Uterus (tissue), 4 donors: ENCODE measurements around the gene FBXW9. TPM values are rescaled to one million over a fixed set of nuclear protein-coding genes. Genes with fewer than 3 reads are reported as not detected.
A peak's percentile ranks its signal among the peaks of the same experiment; 100 is the strongest.

Experiments used
- DNase-seq, 2 donors: peaks; one replicate each; pipeline ENCODE4 v3.0.0-alpha.2; 2019 to 2020
- H3K27ac ChIP-seq, 2 donors: fragments of 200-600 bp; sonication (generic); 1 replicate in 1 of 2; 2 replicates in 1 of 2; pipeline ENCODE4 v1.5.1; 2016 to 2018
- H3K27me3 ChIP-seq, 2 donors: fragments of 200-600 bp; sonication (generic); one replicate each; pipeline ENCODE4 v1.5.1; 2018 to 2019; ENCODE audit warnings: control low read depth in 1 of 2
- H3K36me3 ChIP-seq, 2 donors: fragments of 200-600 bp; sonication (generic); one replicate each; pipeline ENCODE4 v1.5.1; 2019; ENCODE audit warnings: control low read depth in 1 of 2
- H3K4me1 ChIP-seq, 2 donors: fragments of 200-600 bp; sonication (generic); one replicate each; pipeline ENCODE4 v1.5.1; 2018 to 2019; ENCODE audit warnings: control low read depth in 1 of 2
- H3K4me3 ChIP-seq, 2 donors: fragments of 200-600 bp; sonication (generic); 1 replicate in 1 of 2; 2 replicates in 1 of 2; pipeline ENCODE4 v1.5.1; 2018 to 2019; ENCODE audit warnings: mild to moderate bottlenecking in 1 of 2
- H3K9me3 ChIP-seq, 2 donors: fragments of 200-600 bp; sonication (generic); one replicate each; pipeline ENCODE4 v1.5.1; 2019; ENCODE audit warnings: control low read depth in 1 of 2
- POLR2A ChIP-seq, 2 donors: fragments of 450-650 bp; IDR thresholded peaks; one replicate each; pipeline ENCODE4 v1.6.1; 2016; ENCODE audit warnings: antibody characterized with exemption in 2 of 2, mild to moderate bottlenecking in 1 of 2, moderate library complexity in 1 of 2
- intact Hi-C: fragments of 100-400 bp; cut with DNase I; formaldehyde crosslinking; loops from one replicate; pipeline ENCODE4 v1.15.1; 2023; ENCODE audit warnings: low total_unique reads
- total RNA-seq, 4 donors: library from RNA; depleted of rRNA in 3 of 4; stranded (reverse); fragments of >200 nt in 3 of 4; gene quantifications; one replicate each; pipeline versions ENCODE4 v1.1.0 to v1.2.4, GENCODE V29; 2014 to 2023
- TF ChIP-seq, protein P1 (sequence below), 4 experiments: fragments of 200-600 bp in 2 of 4; fragments of 450-650 bp in 2 of 4; sonication (generic) in 2 of 4; IDR thresholded peaks; one replicate each; pipeline ENCODE4 v1.5.1; 2016 to 2019; ENCODE audit warnings: antibody characterized with exemption in 4 of 4, mild to moderate bottlenecking in 2 of 4, moderate library complexity in 1 of 4
- donor health status: DM: yes; HTN: yes; CAD: no.

The FBXW9 gene
- total RNA-seq, 4 donors from 2014 or later, result 3.8 to 9.5 TPM; not detected in 2

DNA sequence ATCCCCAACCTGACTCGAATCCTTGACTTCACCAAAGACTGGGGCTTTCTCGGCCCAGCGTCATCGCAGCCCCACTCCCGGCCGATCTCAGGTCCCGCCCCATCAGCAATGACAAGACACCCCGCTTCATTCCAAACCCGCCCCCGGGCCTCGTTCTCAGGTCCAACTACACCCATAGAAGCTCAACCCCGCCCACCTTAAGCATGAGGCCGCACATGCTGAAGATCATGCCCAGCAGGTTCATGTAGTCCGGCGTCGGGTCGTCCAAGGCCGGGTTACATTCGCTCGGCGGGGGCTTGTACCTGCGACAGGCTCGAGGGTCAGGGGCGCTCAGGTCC lies 27.5 kb downstream of the FBXW9 start:
- peak overlapping the region; percentile 95 to 99 for H3K27ac ChIP-seq
- peak overlapping the region; percentile 64 to 98 for H3K4me3 ChIP-seq
- no peaks in the 10 kb centered on the region for H3K27me3 ChIP-seq
- no peaks in the 10 kb centered on the region for H3K9me3 ChIP-seq
- DNase-seq, result peak; percentile 47 to 54
- intact Hi-C loops, result no loop called here
- H3K36me3 ChIP-seq, result no peaks in the 10 kb centered on the region
- TF ChIP-seq, protein P1, sequence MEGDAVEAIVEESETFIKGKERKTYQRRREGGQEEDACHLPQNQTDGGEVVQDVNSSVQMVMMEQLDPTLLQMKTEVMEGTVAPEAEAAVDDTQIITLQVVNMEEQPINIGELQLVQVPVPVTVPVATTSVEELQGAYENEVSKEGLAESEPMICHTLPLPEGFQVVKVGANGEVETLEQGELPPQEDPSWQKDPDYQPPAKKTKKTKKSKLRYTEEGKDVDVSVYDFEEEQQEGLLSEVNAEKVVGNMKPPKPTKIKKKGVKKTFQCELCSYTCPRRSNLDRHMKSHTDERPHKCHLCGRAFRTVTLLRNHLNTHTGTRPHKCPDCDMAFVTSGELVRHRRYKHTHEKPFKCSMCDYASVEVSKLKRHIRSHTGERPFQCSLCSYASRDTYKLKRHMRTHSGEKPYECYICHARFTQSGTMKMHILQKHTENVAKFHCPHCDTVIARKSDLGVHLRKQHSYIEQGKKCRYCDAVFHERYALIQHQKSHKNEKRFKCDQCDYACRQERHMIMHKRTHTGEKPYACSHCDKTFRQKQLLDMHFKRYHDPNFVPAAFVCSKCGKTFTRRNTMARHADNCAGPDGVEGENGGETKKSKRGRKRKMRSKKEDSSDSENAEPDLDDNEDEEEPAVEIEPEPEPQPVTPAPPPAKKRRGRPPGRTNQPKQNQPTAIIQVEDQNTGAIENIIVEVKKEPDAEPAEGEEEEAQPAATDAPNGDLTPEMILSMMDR (IDR thresholded peaks at IDR 0.05), result no peak
- no peak for TF ChIP-seq POLR2A (IDR thresholded peaks at IDR 0.05)
- H3K4me1 ChIP-seq, result peaks cover 11 to 14% of the 10 kb centered on the region in 2 donors

DNA sequence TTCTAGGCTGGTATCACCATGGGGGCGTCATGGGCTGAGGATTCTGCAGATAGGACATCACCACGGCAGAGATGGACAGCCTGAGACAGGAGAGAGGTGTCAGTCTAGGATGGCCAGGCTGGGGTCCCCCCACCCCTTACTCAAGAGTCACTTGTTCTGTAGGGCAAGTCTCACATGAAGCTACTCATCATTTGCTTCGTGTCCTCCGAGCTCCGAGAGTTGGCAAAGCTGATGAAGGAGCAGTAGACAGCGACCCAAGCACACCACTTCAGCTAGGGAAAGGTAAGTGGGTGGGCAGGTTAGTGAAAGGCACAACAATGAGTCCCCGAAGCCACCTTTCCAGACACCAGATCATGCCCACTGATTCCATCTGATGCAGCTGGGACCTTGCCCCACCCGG lies 28.1 kb downstream of the FBXW9 start:
- no peaks in the 10 kb centered on the region for H3K27me3 ChIP-seq
- intact Hi-C loops, result no loop called here
- peaks cover 11 to 14% of the 10 kb centered on the region in 2 donors for H3K4me1 ChIP-seq
- TF ChIP-seq POLR2A (IDR thresholded peaks at IDR 0.05), result no peak
- TF ChIP-seq, protein P1 (IDR thresholded peaks at IDR 0.05), result no peak
- no peaks in the 10 kb centered on the region for H3K36me3 ChIP-seq
- H3K4me3 ChIP-seq, result peak overlapping the region; percentile 64 to 98
- peak overlapping the region; percentile 95 to 99 for H3K27ac ChIP-seq
- H3K9me3 ChIP-seq, result no peaks in the 10 kb centered on the region
- DNase-seq, result no peak

DNA sequence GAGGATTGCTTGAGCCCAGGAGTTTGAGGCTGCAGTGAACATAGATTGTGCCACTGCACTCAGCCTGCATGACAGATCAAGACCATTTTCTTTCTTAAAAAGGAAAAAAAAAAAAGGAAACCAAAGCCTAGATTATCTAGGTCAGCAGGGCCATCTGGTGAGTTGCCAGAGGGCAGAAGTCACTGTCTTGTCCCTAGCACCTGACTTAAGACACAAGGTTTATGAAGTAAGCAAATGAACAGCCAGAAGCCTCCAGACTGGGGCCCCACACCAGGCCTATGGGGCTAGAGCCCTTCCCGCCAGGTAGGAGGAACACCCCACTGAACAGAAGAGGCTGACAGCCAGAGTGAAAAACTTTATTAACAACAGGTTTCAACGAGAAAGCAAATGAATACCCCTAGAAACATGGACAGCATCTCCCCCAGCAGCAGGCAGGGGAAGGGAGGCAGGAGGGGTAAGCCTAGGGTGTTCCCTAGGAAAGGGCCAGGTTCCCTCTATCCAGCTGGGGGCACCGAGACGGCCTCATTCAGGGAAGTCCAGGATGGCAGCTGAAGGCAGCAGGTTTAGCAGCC lies 28.6 kb downstream of the FBXW9 start:
- intact Hi-C loops, result no loop called here
- no peaks in the 10 kb centered on the region for H3K9me3 ChIP-seq
- DNase-seq, result no peak
- H3K27ac ChIP-seq, result no peak overlapping the region
- H3K27me3 ChIP-seq, result no peaks in the 10 kb centered on the region
- H3K4me3 ChIP-seq, result peak overlapping the region in 1 of 2 donors; percentile 64
- TF ChIP-seq, protein P1 (IDR thresholded peaks at IDR 0.05), result no peak
- no peak for TF ChIP-seq POLR2A (IDR thresholded peaks at IDR 0.05)
- no peaks in the 10 kb centered on the region for H3K36me3 ChIP-seq
- peaks cover 11 to 14% of the 10 kb centered on the region in 2 donors for H3K4me1 ChIP-seq

DNA sequence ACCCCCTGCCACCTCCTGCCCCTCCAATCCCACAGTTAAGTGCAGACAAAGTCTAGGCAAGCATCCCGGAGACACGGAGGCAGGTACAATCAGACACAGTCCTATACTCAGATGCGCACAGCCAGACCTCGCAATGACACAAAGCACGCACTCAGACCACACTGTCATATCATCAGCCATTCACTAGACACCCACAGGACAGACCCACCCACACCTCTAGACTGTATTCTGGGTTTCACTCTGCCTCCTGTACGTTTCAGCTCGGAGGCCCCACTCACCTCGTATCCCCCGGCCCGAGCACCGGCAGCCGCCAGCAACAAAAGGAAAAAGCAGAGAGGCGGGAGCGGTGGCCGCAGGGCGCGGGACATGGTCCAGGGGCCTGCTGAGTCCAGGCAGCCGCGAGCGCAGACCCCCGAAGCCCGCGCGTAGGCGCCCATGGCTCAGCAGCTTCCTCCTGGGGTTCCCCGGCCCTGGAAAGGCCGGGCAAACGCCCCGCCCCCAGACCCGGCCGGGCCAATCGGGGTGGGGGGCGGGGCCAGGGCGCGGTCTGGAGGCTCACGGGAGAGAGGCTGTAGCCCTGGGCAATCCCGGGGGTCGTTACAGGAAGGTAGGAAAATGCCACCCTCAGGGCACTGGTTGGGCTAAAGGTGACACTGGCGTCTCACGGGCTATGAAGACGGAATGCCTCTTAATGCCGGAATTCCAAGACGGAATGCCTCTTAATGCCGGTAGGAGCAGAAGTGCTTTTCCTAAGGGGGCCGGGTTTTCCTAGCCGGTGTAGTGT lies 30.0 kb downstream of the FBXW9 start, which contains the start of the genes MAN2B1 and WDR83:
Gene MAN2B1, minus strand, starts transcription at position 478 of the 784 bp plus-strand sequence. Its CDS starts 41 bp downstream, at position 437.
Gene WDR83, plus strand, starts transcription at position 543 of the 784 bp plus-strand sequence. CDS start 2,984 bp downstream, outside the sequence.
- Histone ChIP-seq H3K9me3 (no peaks in the 10 kb centered on the region), H3K4me3 (peak within 1 kb of the TSS; percentile 69 to 82), H3K4me1 (peaks cover 11 to 14% of the 10 kb centered on the region in 2 donors), H3K27me3 (no peaks in the 10 kb centered on the region), H3K36me3 (no peaks in the 10 kb centered on the region), H3K27ac (peak within 1 kb of the TSS; percentile 61 to 76)
- DNase-seq, result peak; percentile 64 to 75
- TF ChIP-seq POLR2A (IDR thresholded peaks at IDR 0.05), result peak in 1 of 2 donors; percentile 27
- TF ChIP-seq, protein P1 (IDR thresholded peaks at IDR 0.05), result no peak
- intact Hi-C loops, result no loop called here
